GM10248 (cell line): ENCODE data around the gene COX5B.
A peak's percentile ranks its signal among the peaks of the same experiment; 100 is the strongest.

ENCODE experiments used
- CTCF ChIA-PET: fragments of 300-600 bp; sonication (Branson Sonifier 250); formaldehyde crosslinking; extraction: SDS; loops from one replicate; lab custom pipeline; 2021; ENCODE audit warnings: antibody characterized with exemption; lab: Yijun Ruan, JAX
- POLR2A ChIA-PET: fragments of 350-650 bp; sonication (Branson Sonifier 250); formaldehyde crosslinking; extraction: SDS; loops from one replicate; lab custom pipeline; 2020; ENCODE audit warnings: antibody characterized with exemption; lab: Yijun Ruan, JAX
- DNase-seq: peaks from one replicate; pipeline ENCODE4 v3.0.0; 2012; ENCODE audit errors: extremely low spot score
- TF ChIP-seq, protein P1 (sequence below): IDR thresholded peaks from 2 replicates; pipeline ENCODE4 v1.5.1; 2012; ENCODE audit warnings: mild to moderate bottlenecking, low read depth; ENCODE audit errors: extremely low read depth, missing control alignments, control extremely low read depth

Gene COX5B

DNA sequence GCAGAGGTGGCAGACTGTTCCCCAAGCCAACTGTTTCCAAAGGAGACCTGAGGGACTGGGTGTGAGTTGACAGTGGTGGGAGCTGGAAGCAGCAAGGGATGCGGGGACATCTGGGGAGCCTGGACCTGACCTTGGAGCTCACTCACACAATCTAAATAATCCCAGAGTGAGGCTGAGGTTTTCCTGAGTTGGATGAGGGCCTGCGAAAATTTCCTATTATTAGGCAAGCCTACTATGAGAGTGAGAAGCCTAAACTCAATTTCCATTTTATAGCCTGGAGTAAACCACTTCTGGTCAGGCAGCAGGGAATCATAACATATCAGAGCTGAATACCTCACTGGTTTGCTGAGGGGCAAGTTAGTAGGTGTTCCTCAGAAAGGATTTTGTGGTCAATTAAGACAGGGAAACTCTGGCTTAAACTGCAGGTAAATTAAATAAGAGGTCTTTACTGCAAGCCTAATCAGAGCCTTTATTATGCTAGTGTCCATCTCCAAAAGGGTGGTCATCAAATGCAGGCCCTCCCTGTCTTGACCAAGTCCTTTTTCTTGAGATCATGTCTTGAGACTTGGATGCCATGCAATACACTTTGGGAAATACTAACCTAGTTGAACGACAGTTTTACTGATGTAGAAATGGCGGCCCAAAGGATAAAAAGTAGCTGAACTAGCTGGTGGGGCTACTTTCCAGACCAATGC, 1.7 kb upstream of the COX5B start:
- TF ChIP-seq, protein P1, sequence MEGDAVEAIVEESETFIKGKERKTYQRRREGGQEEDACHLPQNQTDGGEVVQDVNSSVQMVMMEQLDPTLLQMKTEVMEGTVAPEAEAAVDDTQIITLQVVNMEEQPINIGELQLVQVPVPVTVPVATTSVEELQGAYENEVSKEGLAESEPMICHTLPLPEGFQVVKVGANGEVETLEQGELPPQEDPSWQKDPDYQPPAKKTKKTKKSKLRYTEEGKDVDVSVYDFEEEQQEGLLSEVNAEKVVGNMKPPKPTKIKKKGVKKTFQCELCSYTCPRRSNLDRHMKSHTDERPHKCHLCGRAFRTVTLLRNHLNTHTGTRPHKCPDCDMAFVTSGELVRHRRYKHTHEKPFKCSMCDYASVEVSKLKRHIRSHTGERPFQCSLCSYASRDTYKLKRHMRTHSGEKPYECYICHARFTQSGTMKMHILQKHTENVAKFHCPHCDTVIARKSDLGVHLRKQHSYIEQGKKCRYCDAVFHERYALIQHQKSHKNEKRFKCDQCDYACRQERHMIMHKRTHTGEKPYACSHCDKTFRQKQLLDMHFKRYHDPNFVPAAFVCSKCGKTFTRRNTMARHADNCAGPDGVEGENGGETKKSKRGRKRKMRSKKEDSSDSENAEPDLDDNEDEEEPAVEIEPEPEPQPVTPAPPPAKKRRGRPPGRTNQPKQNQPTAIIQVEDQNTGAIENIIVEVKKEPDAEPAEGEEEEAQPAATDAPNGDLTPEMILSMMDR = no peak
- POLR2A ChIA-PET = no interaction called here
- no peak for DNase-seq
- CTCF ChIA-PET = interaction anchor here (1.7 to 8.1 kb wide), 2 partner anchors 29 to 54 kb away, joined by 5 to 60 read pairs; no protein-coding TSS in a partner anchor

DNA sequence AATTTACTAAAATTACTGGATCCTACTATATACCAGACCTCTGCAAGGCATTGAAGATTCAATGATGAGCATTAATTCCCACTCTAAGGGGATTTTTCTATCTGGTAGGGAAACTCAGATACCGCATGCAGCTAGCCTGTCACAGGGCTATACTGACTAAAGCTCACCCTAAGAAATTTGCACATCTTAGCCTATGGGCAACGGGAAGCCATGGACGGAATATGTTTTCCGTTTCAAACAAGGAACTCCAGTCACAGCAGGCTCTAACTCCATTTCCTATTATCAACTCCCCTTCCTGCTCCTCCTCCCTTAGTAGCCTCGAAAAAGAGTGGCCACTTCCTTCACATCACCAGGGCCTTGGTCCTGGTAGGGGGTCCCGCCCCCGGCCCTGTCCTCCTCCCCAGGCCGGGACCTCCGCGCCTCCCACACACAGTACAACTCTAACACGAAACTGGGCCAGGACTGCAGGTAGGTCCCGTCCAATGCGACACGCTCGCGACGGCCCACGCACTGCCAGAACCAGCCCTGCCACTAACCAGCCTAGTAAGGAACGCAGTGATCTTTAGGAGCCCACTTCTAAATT, 659 bp upstream of the COX5B start:
- TF ChIP-seq, protein P1 = no peak
- DNase-seq = peak; percentile 29
- CTCF ChIA-PET = interaction anchor here (1.4 to 8.1 kb wide), 6 partner anchors 17 to 54 kb away, joined by 3 to 60 read pairs (median 9); partner anchors contain the start of gene ACTR1B
- POLR2A ChIA-PET = interaction anchor here (0.7 to 1.9 kb wide), 6 partner anchors 12 to 31 kb away, joined by 3 to 29 read pairs (median 5); partner anchors contain the start of gene ACTR1B

DNA sequence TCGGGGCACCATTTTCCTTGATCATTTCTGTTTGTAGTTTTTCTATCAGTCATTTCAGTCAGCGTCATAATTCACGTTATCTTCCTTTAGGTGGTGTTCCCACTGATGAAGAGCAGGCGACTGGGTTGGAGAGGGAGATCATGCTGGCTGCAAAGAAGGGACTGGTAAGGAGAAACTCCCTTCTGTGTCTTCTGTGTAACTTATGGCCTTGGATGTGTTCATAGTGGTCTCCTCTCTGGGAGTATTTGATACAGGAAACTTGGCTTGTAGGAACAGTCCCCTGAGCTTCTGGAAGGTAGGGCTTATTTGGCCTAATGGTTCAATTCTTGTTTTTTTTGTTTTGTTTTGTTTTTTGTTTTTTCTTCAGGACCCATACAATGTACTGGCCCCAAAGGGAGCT, 1.1 kb downstream of the COX5B start:
- ChIA-PET POLR2A (interaction anchor here (1.0 to 1.9 kb wide), 2 partner anchors 14 to 16 kb away, joined by 3 to 29 read pairs; partner anchors contain the start of gene ACTR1B), CTCF (interaction anchor here (1.0 to 8.1 kb wide), 5 partner anchors 11 to 56 kb away, joined by 3 to 60 read pairs (median 13); partner anchors contain the start of gene ACTR1B)
- TF ChIP-seq, protein P1 = no peak
- peak; percentile 4 for DNase-seq

DNA sequence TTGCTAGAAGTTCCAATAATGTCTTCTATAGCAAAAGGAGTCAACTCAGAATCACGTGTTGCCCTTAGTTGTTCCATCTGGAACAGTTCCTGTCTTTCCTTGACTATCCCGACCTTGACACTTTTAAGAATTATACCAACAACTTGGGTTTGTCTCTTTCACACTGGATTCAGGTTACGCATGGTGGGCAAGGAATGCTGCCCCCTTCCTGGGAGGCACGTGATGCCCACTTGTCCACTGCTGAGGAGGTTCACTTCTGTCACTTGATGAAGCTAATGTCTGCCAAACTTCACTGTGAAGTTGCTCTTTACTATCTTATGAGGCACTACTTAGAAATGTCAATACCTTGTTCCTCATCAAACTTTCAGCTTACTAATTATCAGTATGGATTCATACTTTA, 5.3 kb downstream of the COX5B start:
- TF ChIP-seq, protein P1 = no peak
- DNase-seq = no peak
- ChIA-PET POLR2A (interaction anchor here (1.0 to 3.5 kb wide), 3 partner anchors 9 to 12 kb away, joined by 7 to 14 read pairs (median 7); partner anchors contain the start of gene ACTR1B), CTCF (interaction anchor here (0.8 to 2.3 kb wide), 8 partner anchors 9 to 90 kb away, joined by 3 to 8 read pairs (median 7); partner anchors contain the start of gene ACTR1B)

DNA sequence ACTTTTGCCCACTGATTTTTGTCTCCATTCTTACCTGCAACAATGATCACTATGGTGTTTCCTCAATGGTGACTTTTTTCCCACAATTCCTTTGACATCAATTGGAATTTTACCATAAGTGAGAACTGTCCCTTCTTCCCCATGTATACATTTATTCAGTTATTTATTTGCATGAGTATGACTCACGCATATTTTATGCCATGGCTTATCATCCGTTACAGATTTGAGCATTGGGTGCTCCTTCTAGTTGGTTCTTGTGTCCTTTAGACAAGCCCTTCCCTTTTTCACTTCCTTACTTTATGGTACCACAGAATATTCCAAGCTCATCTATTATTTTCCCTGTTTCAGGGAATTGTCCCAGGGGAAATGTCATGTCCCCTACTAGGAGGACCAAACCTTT, 7.6 kb downstream of the COX5B start:
- CTCF ChIA-PET = interaction anchor here (1.5 kb wide), 1 partner anchor 9 kb away, joined by 4 read pairs; no protein-coding TSS in a partner anchor
- TF ChIP-seq, protein P1 = no peak
- POLR2A ChIA-PET = interaction anchor here (0.6 to 3.5 kb wide), 2 partner anchors 10 to 26 kb away, joined by 4 to 14 read pairs; partner anchors contain the start of gene ACTR1B
- no peak for DNase-seq

DNA sequence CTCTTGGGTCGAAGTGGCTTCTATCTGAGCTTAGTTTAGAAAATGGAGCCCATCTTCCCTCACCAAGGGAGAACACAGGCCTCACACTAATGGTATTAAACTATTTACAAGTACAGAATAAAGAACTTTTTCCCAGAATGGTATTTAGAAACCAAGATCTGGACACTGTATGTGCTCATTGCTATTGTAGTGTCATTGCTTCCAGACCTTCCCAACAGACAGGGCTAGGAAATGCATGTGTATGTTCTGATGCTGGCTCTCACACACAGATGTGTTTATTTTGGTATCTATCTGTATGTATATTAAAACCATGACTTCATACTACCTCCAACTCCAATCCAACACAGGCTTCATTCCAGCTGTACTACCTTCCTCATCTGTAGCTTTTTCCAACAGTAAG, 8.0 kb downstream of the COX5B start:
- TF ChIP-seq, protein P1 = no peak
- no peak for DNase-seq
- POLR2A ChIA-PET = interaction anchor here (0.6 to 3.5 kb wide), 2 partner anchors 9 to 26 kb away, joined by 4 to 14 read pairs; partner anchors contain the start of gene ACTR1B
- CTCF ChIA-PET = interaction anchor here (1.5 kb wide), 1 partner anchor 8 kb away, joined by 4 read pairs; no protein-coding TSS in a partner anchor
